OCI-LY7 (cell line): ENCODE measurements around the gene DLX5. TPM values are rescaled to one million over a fixed set of nuclear protein-coding genes. Genes with fewer than 3 reads are reported as not detected.

Experiments used
- BruUV-seq: library from RNA; stranded (reverse); fragments of 400-500 nt; replicated peaks from 2 replicates; lab custom pipeline; 2021; lab: Mats Ljungman, UMichigan
- CTCF ChIA-PET: fragments of 300-600 bp; sonication (Branson Sonifier 250); formaldehyde crosslinking; loops from one replicate; lab custom pipeline; 2022; ENCODE audit warnings: antibody characterized with exemption; ENCODE audit not compliant: unreplicated experiment; lab: Charles Lee
- POLR2A ChIA-PET: fragments of 300-600 bp; sonication (Branson Sonifier 250); formaldehyde crosslinking; loops from one replicate; lab custom pipeline; 2022; ENCODE audit warnings: antibody characterized with exemption; lab: Charles Lee
- DNase-seq: peaks from one replicate; pipeline ENCODE4 v3.0.0-alpha.2; 2015; ENCODE audit warnings: low spot score
- H2AFZ ChIP-seq: fragments of 200-600 bp; sonication (generic), shearing (Covaris generic); 2 replicates; pipeline ENCODE4 v1.6.1; 2014; ENCODE audit warnings: mild to moderate bottlenecking, antibody characterized with exemption, low read length, moderate library complexity
- H3K27ac ChIP-seq: fragments of 200-600 bp; sonication (generic); 2 replicates; pipeline ENCODE4 v1.5.1; 2014; ENCODE audit warnings: mixed run types, low read depth, mild to moderate bottlenecking, moderate library complexity, low read length, inconsistent platforms; ENCODE audit not compliant: poor library complexity, severe bottlenecking
- H3K36me3 ChIP-seq: fragments of 200-600 bp; sonication (generic); 2 replicates; pipeline ENCODE4 v1.6.1; 2014; ENCODE audit warnings: mild to moderate bottlenecking, antibody characterized with exemption, low read length, moderate library complexity, mixed read lengths; ENCODE audit not compliant: insufficient read depth
- H3K4me1 ChIP-seq: fragments of 200-600 bp; sonication (generic); 2 replicates; pipeline ENCODE4 v1.5.1; 2014; ENCODE audit warnings: mild to moderate bottlenecking, low read length; ENCODE audit not compliant: insufficient read depth, poor library complexity, severe bottlenecking
- H3K4me2 ChIP-seq: fragments of 200-600 bp; sonication (generic); 2 replicates; pipeline ENCODE4 v1.6.1; 2014; ENCODE audit warnings: mild to moderate bottlenecking, low read length
- H3K4me3 ChIP-seq: fragments of 200-600 bp; sonication (generic); 2 replicates; pipeline ENCODE4 v1.5.1; 2014; ENCODE audit warnings: mild to moderate bottlenecking, low read depth, low read length; ENCODE audit not compliant: poor library complexity, severe bottlenecking
- H3K79me2 ChIP-seq: fragments of 200-600 bp; sonication (generic); 2 replicates; pipeline ENCODE4 v1.6.1; 2016; ENCODE audit warnings: low read depth, mild to moderate bottlenecking, low read length, moderate library complexity, mixed read lengths; ENCODE audit not compliant: insufficient read depth
- H3K9me2 ChIP-seq: fragments of 200-600 bp; sonication (generic); 2 replicates; pipeline ENCODE4 v1.6.1; 2016; ENCODE audit warnings: mild to moderate bottlenecking, low read length, mixed read lengths; ENCODE audit not compliant: insufficient read depth
- H3K9me3 ChIP-seq: fragments of 200-600 bp; sonication (generic); 2 replicates; pipeline ENCODE4 v1.6.1; 2014; ENCODE audit warnings: mild to moderate bottlenecking, mixed run types, low read length, mixed read lengths
- H4K20me1 ChIP-seq: fragments of 200-600 bp; sonication (generic); 2 replicates; pipeline ENCODE4 v1.6.1; 2014; ENCODE audit warnings: mild to moderate bottlenecking, antibody characterized with exemption, low read length, moderate library complexity, mixed read lengths; ENCODE audit not compliant: insufficient read depth
- EZH2phosphoT487 ChIP-seq: fragments of 200-600 bp; sonication (generic); IDR thresholded peaks from 2 replicates; pipeline ENCODE4 v1.6.1; 2018; ENCODE audit warnings: low read depth, borderline replicate concordance, mild to moderate bottlenecking, mixed run types, antibody characterized with exemption, low read length, moderate library complexity, mixed read lengths
- intact Hi-C: fragments of 100-400 bp; cut with micrococcal nuclease; formaldehyde crosslinking; loops from one replicate; pipeline ENCODE4 v1.10.0; 2022; ENCODE audit not compliant: unreplicated experiment
- total RNA-seq, 2 experiments: library from RNA; depleted of rRNA in 1 of 2; stranded (reverse); fragments of >200 nt in 1 of 2; shearing (Covaris generic) in 1 of 2; gene quantifications; 2 replicates each; pipeline ENCODE4 v1.2.3, GENCODE V29; 2014 to 2022
- TF ChIP-seq, protein P1 (sequence below): fragments of 200-600 bp; sonication (generic); conservative IDR thresholded peaks from 2 replicates; pipeline ENCODE4 v1.5.1; 2014; ENCODE audit warnings: mild to moderate bottlenecking, antibody characterized with exemption, low read length, moderate library complexity, mixed read lengths

The DLX5 gene
- total RNA-seq, 2 experiments from 2014 or later = not detected

GRCh38 chr7:97004247-97005182 lies 20.1 kb downstream of the DLX5 start:
- TF ChIP-seq, protein P1, sequence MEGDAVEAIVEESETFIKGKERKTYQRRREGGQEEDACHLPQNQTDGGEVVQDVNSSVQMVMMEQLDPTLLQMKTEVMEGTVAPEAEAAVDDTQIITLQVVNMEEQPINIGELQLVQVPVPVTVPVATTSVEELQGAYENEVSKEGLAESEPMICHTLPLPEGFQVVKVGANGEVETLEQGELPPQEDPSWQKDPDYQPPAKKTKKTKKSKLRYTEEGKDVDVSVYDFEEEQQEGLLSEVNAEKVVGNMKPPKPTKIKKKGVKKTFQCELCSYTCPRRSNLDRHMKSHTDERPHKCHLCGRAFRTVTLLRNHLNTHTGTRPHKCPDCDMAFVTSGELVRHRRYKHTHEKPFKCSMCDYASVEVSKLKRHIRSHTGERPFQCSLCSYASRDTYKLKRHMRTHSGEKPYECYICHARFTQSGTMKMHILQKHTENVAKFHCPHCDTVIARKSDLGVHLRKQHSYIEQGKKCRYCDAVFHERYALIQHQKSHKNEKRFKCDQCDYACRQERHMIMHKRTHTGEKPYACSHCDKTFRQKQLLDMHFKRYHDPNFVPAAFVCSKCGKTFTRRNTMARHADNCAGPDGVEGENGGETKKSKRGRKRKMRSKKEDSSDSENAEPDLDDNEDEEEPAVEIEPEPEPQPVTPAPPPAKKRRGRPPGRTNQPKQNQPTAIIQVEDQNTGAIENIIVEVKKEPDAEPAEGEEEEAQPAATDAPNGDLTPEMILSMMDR = no peak
- TF ChIP-seq EZH2phosphoT487 = no peak
- DNase-seq = no peak
- Histone ChIP-seq H3K36me3 (no peaks in the 10 kb centered on the region), H3K4me3 (no peak overlapping the region), H3K4me1 (no peaks in the 10 kb centered on the region), H3K4me2 (no peak overlapping the region), H3K9me3 (no peaks in the 10 kb centered on the region), H3K27ac (no peak overlapping the region), H3K79me2 (no peaks in the 10 kb centered on the region), H3K9me2 (no peaks in the 10 kb centered on the region), H2AFZ (no peak overlapping the region), H4K20me1 (no peaks in the 10 kb centered on the region)
- POLR2A ChIA-PET = no interaction called here
- BruUV-seq = no TSS peak
- intact Hi-C loops = no loop called here
- CTCF ChIA-PET = no interaction called here

DNA sequence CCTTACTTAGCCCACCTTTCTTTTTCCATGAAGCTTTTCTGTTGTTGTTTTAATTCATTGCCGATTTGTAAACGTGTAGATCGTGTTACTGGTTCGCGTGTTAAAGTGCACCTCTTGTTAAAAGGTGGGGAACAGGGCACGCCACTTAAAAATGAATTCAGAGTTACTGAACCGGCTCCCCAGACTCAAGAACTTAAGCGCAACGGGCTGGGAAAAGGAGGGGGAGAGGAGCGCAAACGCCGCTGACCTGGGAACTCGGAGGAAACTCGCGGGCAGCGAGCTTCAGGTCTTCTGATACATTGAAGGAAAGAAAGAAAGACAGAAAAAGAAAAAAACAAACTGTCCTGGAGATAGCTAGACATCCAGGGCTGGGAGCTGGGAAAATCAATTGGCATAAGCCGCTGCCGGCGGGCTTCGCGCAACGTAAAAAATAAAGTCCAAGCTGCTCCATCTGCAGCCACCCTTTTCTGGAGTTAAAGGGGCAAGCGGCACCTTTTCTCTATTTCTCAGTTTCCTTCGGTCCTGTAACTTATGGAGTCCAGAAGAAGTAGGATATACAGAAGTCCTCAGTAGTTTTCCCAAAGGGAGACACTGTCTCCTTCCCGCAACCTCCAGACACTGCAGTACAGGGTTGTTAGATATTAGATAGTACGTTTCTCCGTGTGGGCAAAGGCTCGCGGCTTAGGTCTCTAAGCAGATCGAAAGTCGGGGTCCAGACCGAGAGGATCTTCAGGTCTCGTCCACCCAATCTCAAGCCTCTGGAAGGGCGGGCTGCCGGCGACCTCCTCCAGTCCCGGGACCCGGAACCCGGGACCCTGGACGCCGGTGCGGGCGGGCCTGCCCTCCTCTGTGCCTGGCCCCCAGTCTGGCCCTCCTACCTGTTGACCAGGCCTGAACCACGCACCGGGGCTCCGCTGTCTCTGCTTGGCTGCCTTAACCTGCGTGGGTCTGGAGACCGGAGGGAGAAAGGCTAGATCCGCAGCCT lies 21.1 kb downstream of the DLX5 start:
- H2AFZ ChIP-seq = no peak overlapping the region
- ChIA-PET POLR2A (interaction anchor here (0.8 kb wide), 1 partner anchor 42 kb away, joined by 4 read pairs; no protein-coding TSS in a partner anchor), CTCF (no interaction called here)
- no peaks in the 10 kb centered on the region for H3K36me3 ChIP-seq
- no peak for DNase-seq
- TF ChIP-seq, protein P1 = no peak
- TF ChIP-seq EZH2phosphoT487 = no peak
- no peaks in the 10 kb centered on the region for H3K9me3 ChIP-seq
- no TSS peak for BruUV-seq
- H4K20me1 ChIP-seq = no peaks in the 10 kb centered on the region
- H3K9me2 ChIP-seq = no peaks in the 10 kb centered on the region
- H3K4me1 ChIP-seq = no peaks in the 10 kb centered on the region
- H3K27ac ChIP-seq = no peak overlapping the region
- no peak overlapping the region for H3K4me2 ChIP-seq
- no peak overlapping the region for H3K4me3 ChIP-seq
- intact Hi-C loops = no loop called here
- no peaks in the 10 kb centered on the region for H3K79me2 ChIP-seq
